ENCODE results near the gene TFAP2A. TPM values are rescaled to one million over a fixed set of nuclear protein-coding genes. Genes with fewer than 3 reads are reported as not detected.

The TFAP2A gene
- total RNA-seq, 1 donor from 2014 or later: 3.4 TPM

DNA sequence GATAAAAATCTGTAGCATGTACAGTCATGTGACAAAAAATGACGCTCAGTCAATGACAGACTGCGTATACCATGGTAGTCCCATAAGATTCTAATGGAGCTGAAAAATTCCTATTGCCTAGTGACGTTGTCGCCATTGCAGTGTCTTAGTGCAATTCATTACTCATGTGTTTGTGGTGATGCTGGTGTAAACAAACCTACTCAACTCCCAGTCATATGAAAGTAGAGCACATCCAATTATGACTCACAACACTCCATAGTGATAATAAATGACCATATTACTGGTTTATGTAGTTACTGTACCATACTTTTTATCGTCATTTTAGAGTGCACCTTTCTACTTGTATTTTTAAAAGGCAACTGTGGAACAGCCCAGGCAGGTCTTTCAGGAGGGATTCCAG is 45.0 kb downstream of the TFAP2A start:
- TF ChIP-seq CTCF (IDR thresholded peaks at IDR 0.05; ENCODE audit: insufficient read depth, low read length, severe bottlenecking): no peak
- peak; percentile 97 for DNase-seq (ENCODE audit: low read depth)
- Histone ChIP-seq H3K4me3 (ENCODE audit: low read depth, low read length) (no peak overlapping the region), H3K27me3 (ENCODE audit: control insufficient read depth, insufficient read depth, low read length) (no peaks in the 10 kb centered on the region), H3K36me3 (ENCODE audit: control insufficient read depth, insufficient read depth, low read length) (no peaks in the 10 kb centered on the region)
- peak; percentile 88 for FAIRE-seq

DNA sequence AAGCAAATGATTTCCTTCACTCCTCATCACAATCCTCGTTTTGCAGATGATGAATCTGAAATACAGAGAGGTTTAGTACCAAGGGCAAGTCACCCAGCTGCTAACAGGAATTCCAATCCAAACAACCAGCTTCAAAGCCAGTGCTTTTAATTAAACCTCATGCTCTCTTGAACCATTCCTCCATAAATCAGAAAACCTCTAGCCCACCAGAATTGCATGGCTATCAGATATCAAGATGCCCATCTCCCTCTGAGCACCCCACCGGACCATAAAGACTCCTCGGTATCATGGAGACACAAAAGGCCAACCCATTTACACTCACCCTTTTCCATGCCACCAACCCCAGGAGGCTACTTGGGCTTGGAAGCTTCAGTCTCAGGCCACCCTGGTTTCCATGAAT is 46.0 kb downstream of the TFAP2A start:
- no peak for DNase-seq (ENCODE audit: low read depth)

DNA sequence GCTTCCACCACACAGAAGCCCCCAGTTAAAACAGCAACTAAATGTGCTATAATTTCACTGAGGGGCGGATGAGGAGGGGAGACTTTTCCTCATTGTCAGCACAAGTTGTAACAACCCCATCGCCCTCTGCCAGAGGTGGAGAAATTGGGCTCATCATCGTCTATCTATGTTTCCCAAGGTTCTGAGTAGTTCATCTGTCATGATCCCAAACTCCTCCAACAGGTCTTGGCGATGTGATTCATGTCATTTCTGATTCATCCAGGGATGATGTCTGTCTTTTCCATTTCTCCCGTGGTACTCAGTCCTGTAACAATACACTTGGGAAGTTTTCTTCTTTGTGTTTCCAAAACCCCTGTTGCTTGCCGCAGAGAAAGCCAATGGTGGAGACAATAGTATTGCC is 51.0 kb downstream of the TFAP2A start:
- no peaks in the 10 kb centered on the region for H3K36me3 ChIP-seq (ENCODE audit: control insufficient read depth, insufficient read depth, low read length)
- DNase-seq (ENCODE audit: low read depth): peak; percentile 99
- H3K27me3 ChIP-seq (ENCODE audit: control insufficient read depth, insufficient read depth, low read length): no peaks in the 10 kb centered on the region
- H3K4me3 ChIP-seq (ENCODE audit: low read depth, low read length): no peak overlapping the region
- no peak for TF ChIP-seq CTCF (IDR thresholded peaks at IDR 0.05; ENCODE audit: insufficient read depth, low read length, severe bottlenecking)
- no peak for FAIRE-seq

More for the DNA sequence above, 46.0 kb downstream of the TFAP2A start:
- H3K27me3 ChIP-seq (ENCODE audit: control insufficient read depth, insufficient read depth, low read length): no peaks in the 10 kb centered on the region
- TF ChIP-seq CTCF (IDR thresholded peaks at IDR 0.05; ENCODE audit: insufficient read depth, low read length, severe bottlenecking): no peak
- no peaks in the 10 kb centered on the region for H3K36me3 ChIP-seq (ENCODE audit: control insufficient read depth, insufficient read depth, low read length)
- no peak for FAIRE-seq
- no peak overlapping the region for H3K4me3 ChIP-seq (ENCODE audit: low read depth, low read length)

GRCh38 chr6:10362300-10362699 is 52.6 kb downstream of the TFAP2A start:
- FAIRE-seq: no peak

GRCh38 chr6:10361428-10361827 is 53.4 kb downstream of the TFAP2A start:
- DNase-seq (ENCODE audit: low read depth) (no peak), FAIRE-seq (no peak)
- no peaks in the 10 kb centered on the region for H3K36me3 ChIP-seq (ENCODE audit: control insufficient read depth, insufficient read depth, low read length)
- H3K4me3 ChIP-seq (ENCODE audit: low read depth, low read length): no peak overlapping the region
- no peaks in the 10 kb centered on the region for H3K27me3 ChIP-seq (ENCODE audit: control insufficient read depth, insufficient read depth, low read length)
- no peak for TF ChIP-seq CTCF (IDR thresholded peaks at IDR 0.05; ENCODE audit: insufficient read depth, low read length, severe bottlenecking)

More at GRCh38 chr6:10362300-10362699, 52.6 kb downstream of the TFAP2A start:
- Histone ChIP-seq H3K4me3 (ENCODE audit: low read depth, low read length) (no peak overlapping the region), H3K36me3 (ENCODE audit: control insufficient read depth, insufficient read depth, low read length) (no peaks in the 10 kb centered on the region), H3K27me3 (ENCODE audit: control insufficient read depth, insufficient read depth, low read length) (no peaks in the 10 kb centered on the region)
- no peak for DNase-seq (ENCODE audit: low read depth)
- no peak for TF ChIP-seq CTCF (IDR thresholded peaks at IDR 0.05; ENCODE audit: insufficient read depth, low read length, severe bottlenecking)

DNA sequence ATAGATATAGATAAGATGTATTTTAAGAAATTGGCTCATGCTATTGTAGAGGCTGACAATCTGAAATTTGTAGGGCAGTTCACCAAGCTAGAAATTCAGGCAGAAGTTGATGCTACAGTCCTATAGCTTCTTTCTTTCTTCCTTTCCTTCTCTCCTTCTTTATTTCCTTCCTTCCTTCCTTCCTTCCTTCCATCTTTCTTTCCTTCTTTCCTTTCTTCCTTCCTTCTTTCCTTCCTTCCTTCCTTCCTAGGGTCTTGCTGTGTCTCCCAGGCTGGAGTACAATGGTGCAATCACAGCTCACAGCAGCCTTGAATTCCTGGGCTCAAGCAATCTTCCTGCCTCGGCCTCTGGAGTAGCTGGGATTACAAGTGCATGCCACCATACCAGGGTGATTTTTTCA is 55.3 kb downstream of the TFAP2A start:
- TF ChIP-seq CTCF (IDR thresholded peaks at IDR 0.05; ENCODE audit: insufficient read depth, low read length, severe bottlenecking): no peak
- DNase-seq (ENCODE audit: low read depth) (no peak), FAIRE-seq (no peak)
- Histone ChIP-seq H3K36me3 (ENCODE audit: control insufficient read depth, insufficient read depth, low read length) (no peaks in the 10 kb centered on the region), H3K4me3 (ENCODE audit: low read depth, low read length) (no peak overlapping the region), H3K27me3 (ENCODE audit: control insufficient read depth, insufficient read depth, low read length) (no peaks in the 10 kb centered on the region)
